K562 (cell line): Measurements from ENCODE around the gene SMG6. TPM values are rescaled to one million over a fixed set of nuclear protein-coding genes. Genes with fewer than 3 reads are reported as not detected.

Source experiments
- ATAC-seq: fragments of 200-7000 bp; cut with Tn5 transposase; 3 replicates; pipeline ENCODE4 v1.9.1; 2020; ENCODE audit warnings: moderate library complexity
- BruUV-seq: library from RNA; stranded (reverse); fragments of 400-500 nt; replicated peaks from 2 replicates; lab custom pipeline; 2021; lab: Mats Ljungman, UMichigan
- CTCF ChIA-PET: fragments of 300-600 bp; formaldehyde crosslinking; extraction: SDS; loops from one replicate; lab custom pipeline; 2021; ENCODE audit warnings: low intra/inter-chr PET ratio; lab: Yijun Ruan, JAX
- POLR2A ChIA-PET: fragments of 300-600, 350-650 bp; sonication (Branson Sonifier 250); formaldehyde crosslinking; extraction: SDS; loops from one replicate; lab custom pipeline; 2021; ENCODE audit warnings: antibody characterized with exemption, inconsistent platforms; lab: Yijun Ruan, JAX
- DNase-seq, 4 experiments: peaks; one replicate each; pipeline versions ENCODE4 v3.0.0 to v3.0.0-alpha.2; 2011 to 2018; ENCODE audit warnings: low spot score in 3 of 4, mixed read lengths in 3 of 4; ENCODE audit errors: extremely low read depth in 1 of 4
- FAIRE-seq: peaks from 2 replicates; lab custom pipeline; 2011; peaks lifted over from hg19 to GRCh38; lab: Jason Lieb, UNC
- H2AFZ ChIP-seq: 2 replicates; pipeline ENCODE4 v1.6.0; 2011; ENCODE audit warnings: low read depth, low read length, control low read depth, inconsistent platforms
- H3K27ac ChIP-seq: fragments of 200-600 bp; 3 replicates; pipeline ENCODE4 v1.8.0; 2011; ENCODE audit warnings: low read depth, mild to moderate bottlenecking, control low read depth, inconsistent platforms, low read length, moderate library complexity, mixed read lengths; ENCODE audit errors: extremely low read depth
- H3K27me3 ChIP-seq, 2 experiments: fragments of 300-600 bp in 1 of 2; 2 replicates in 1 of 2; 3 replicates in 1 of 2; pipeline versions ENCODE4 v1.6.0 to v1.8.0; 2011; ENCODE audit warnings: inconsistent platforms in 2 of 2, low read length in 2 of 2, mild to moderate bottlenecking in 1 of 2, mixed read lengths in 1 of 2, moderate library complexity in 1 of 2; ENCODE audit not compliant: control insufficient read depth in 2 of 2, insufficient read depth in 2 of 2
- H3K36me3 ChIP-seq: fragments of 300-600 bp; 3 replicates; pipeline ENCODE4 v1.8.0; 2011; ENCODE audit warnings: mild to moderate bottlenecking, low read length, inconsistent platforms; ENCODE audit not compliant: control insufficient read depth, insufficient read depth
- H3K4me1 ChIP-seq, 2 experiments: fragments of 200-600 bp in 1 of 2; replicated peaks in 1 of 2; 2 replicates in 1 of 2; 3 replicates in 1 of 2; pipeline versions ENCODE4 v1.5.1 to v1.8.0; 2011; ENCODE audit warnings: inconsistent platforms in 2 of 2, low read length in 2 of 2, mild to moderate bottlenecking in 1 of 2, mixed read lengths in 1 of 2, moderate library complexity in 1 of 2; ENCODE audit not compliant: control insufficient read depth in 2 of 2, insufficient read depth in 2 of 2
- H3K4me2 ChIP-seq: 2 replicates; pipeline ENCODE4 v1.6.1; 2011; ENCODE audit warnings: low read length, control low read depth, inconsistent platforms, mixed read lengths; ENCODE audit not compliant: insufficient read depth
- H3K4me3 ChIP-seq: fragments of 200-600 bp; sonication (generic), shearing (Covaris generic); 2 replicates; pipeline ENCODE4 v1.5.1; 2016; ENCODE audit warnings: control low read depth, inconsistent platforms
- H3K79me2 ChIP-seq: fragments of 200-600 bp; 3 replicates; pipeline ENCODE4 v1.8.0; 2011; ENCODE audit warnings: low read length, inconsistent platforms; ENCODE audit not compliant: control insufficient read depth, insufficient read depth
- H3K9ac ChIP-seq, 2 experiments: 2 replicates each; pipeline versions ENCODE4 v1.6.0 to v1.6.1; 2011; ENCODE audit warnings: low read depth in 2 of 2, low read length in 2 of 2, control low read depth in 1 of 2, inconsistent platforms in 1 of 2, mild to moderate bottlenecking in 1 of 2, mixed read lengths in 1 of 2; ENCODE audit not compliant: insufficient read depth in 1 of 2
- H3K9me1 ChIP-seq: one replicate; pipeline ENCODE4 v1.6.0; 2011; ENCODE audit warnings: inconsistent platforms, mild to moderate bottlenecking, low read length, moderate library complexity; ENCODE audit not compliant: control insufficient read depth, insufficient read depth
- H3K9me3 ChIP-seq: replicated peaks from 2 replicates; pipeline ENCODE4 v1.5.1; 2011; ENCODE audit warnings: low read depth, low read length, inconsistent platforms; ENCODE audit not compliant: control insufficient read depth, insufficient read depth
- H4K20me1 ChIP-seq: replicated peaks from 2 replicates; pipeline ENCODE4 v1.6.1; 2011; ENCODE audit warnings: low read length, inconsistent platforms, mixed read lengths; ENCODE audit not compliant: control insufficient read depth, insufficient read depth
- CBX5 ChIP-seq: IDR thresholded peaks from 2 replicates; pipeline ENCODE4 v1.6.1; 2014; ENCODE audit warnings: low read depth, borderline replicate concordance
- EP400 ChIP-seq: fragments of 450-650 bp; IDR thresholded peaks from 2 replicates; pipeline ENCODE4 v1.6.1; 2017; ENCODE audit warnings: antibody characterized with exemption, mild to moderate bottlenecking, moderate library complexity
- ERF ChIP-seq: fragments of 450-650 bp; formaldehyde crosslinking; IDR thresholded peaks from 2 replicates; pipeline ENCODE4 v1.4.0; 2020; ENCODE audit warnings: mild to moderate bottlenecking, mixed read lengths
- HMG20B ChIP-seq: fragments of 250-450 bp; sonication (Bioruptor Pico); IDR thresholded peaks from 2 replicates; pipeline ENCODE4 v1.5.0; 2021; ENCODE audit warnings: mild to moderate bottlenecking
- MECOM ChIP-seq: fragments of 250-450 bp; sonication (Bioruptor Pico); IDR thresholded peaks from 2 replicates; pipeline ENCODE4 v1.8.0; 2022; ENCODE audit warnings: inconsistent platforms
- PCBP2 ChIP-seq: fragments of 200-400 bp; formaldehyde crosslinking; IDR thresholded peaks from 2 replicates; pipeline ENCODE4 v1.6.1; 2018; ENCODE audit warnings: low read length, low read depth, mild to moderate bottlenecking, moderate library complexity; ENCODE audit not compliant: poor library complexity, severe bottlenecking
- U2AF2 ChIP-seq: fragments of 200-400 bp; formaldehyde crosslinking; optimal IDR thresholded peaks from 2 replicates; pipeline ENCODE3; 2017; ENCODE audit warnings: low read depth, mild to moderate bottlenecking, low read length
- ZC3H11A ChIP-seq: IDR thresholded peaks from 2 replicates; pipeline ENCODE4 v1.6.1; 2012; ENCODE audit warnings: low read depth, low read length, improper control_type of control experiment
- ZNF134 ChIP-seq: fragments of 250-450 bp; sonication (Bioruptor Pico); conservative IDR thresholded peaks from 2 replicates; pipeline ENCODE4 v1.4.0; 2020
- ZNF778 ChIP-seq: fragments of 450-650 bp; formaldehyde crosslinking; IDR thresholded peaks from 2 replicates; pipeline ENCODE4 v1.4.0; 2020; ENCODE audit warnings: mild to moderate bottlenecking, moderate library complexity
- WGBS: fragments of 100-300 bp; shearing (Covaris generic); methylation state at CpG from one replicate; pipeline ENCODE4 v1.1.6; 2016; ENCODE audit warnings: low coverage, mixed read lengths; ENCODE audit not compliant: insufficient coverage; ENCODE audit errors: missing lambda C conversion rate; 5-methylcytosine and 5-hydroxymethylcytosine counted together
- in situ Hi-C: fragments of 300-500 bp; cut with MboI; formaldehyde crosslinking; loops from 4 replicates; pipeline ENCODE4 v1.15.0; 2018; ENCODE audit warnings: inconsistent platforms, mixed read lengths
- intact Hi-C: fragments of 100-400 bp; cut with micrococcal nuclease; formaldehyde crosslinking; loops from 2 replicates; pipeline ENCODE4 v1.14.2; 2022
- polyA plus RNA-seq, 8 experiments: library from polyadenylated mRNA; depleted of rRNA in 4 of 8; stranded (reverse) in 5 of 8; unstranded in 3 of 8; fragments of >200 nt; fragmentation: Nextera tagmentation in 2 of 8; fragmentation: Illumina TruSeq in 1 of 8; extraction: Ambion mirVana in 2 of 8; extraction: Trizol in 1 of 8; gene quantifications; 2 replicates each; pipeline versions ENCODE4 v1.2.1 to v1.2.3, GENCODE V29; 2011 to 2014; ENCODE audit warnings: inconsistent platforms in 1 of 8, missing spikeins in 1 of 8
- total RNA-seq, 7 experiments: library from RNA; depleted of rRNA in 6 of 7; stranded (reverse); fragments of >200 nt in 6 of 7; fragmentation: Illumina TruSeq in 2 of 7; extraction: Trizol in 2 of 7; gene quantifications; 2 replicates each; pipeline versions ENCODE4 v1.2.1 to v1.2.3, GENCODE V29; 2011 to 2021; ENCODE audit warnings: low replicate concordance in 1 of 7
- TF ChIP-seq, protein P1 (sequence below): fragments of 450-650 bp; formaldehyde crosslinking; IDR thresholded peaks from 2 replicates; pipeline ENCODE4 v1.4.0; 2020; ENCODE audit warnings: mild to moderate bottlenecking, mixed read lengths
- TF ChIP-seq, protein P2 (sequence below), 2 experiments: fragments of 450-650 bp in 1 of 2; sonication (generic) in 1 of 2; formaldehyde crosslinking in 1 of 2; IDR thresholded peaks in 1 of 2; conservative IDR thresholded peaks in 1 of 2; 2 replicates each; pipeline versions ENCODE4 v1.6.1 to v1.8.1; 2016 to 2023; ENCODE audit warnings: mild to moderate bottlenecking in 2 of 2, moderate library complexity in 2 of 2, inconsistent platforms in 1 of 2, missing genetic modification reagents in 1 of 2
- TF ChIP-seq, protein P3 (sequence below): fragments of 450-650 bp; IDR thresholded peaks from 2 replicates; pipeline ENCODE4 v1.6.1; 2017; ENCODE audit warnings: antibody characterized with exemption, mild to moderate bottlenecking
- TF ChIP-seq, protein P4 (sequence below): sonication (generic); formaldehyde crosslinking; IDR thresholded peaks from 2 replicates; pipeline ENCODE4 v1.8.1; 2023; ENCODE audit warnings: mild to moderate bottlenecking, missing genetic modification reagents

SMG6 gene
- total and polyA plus RNA-seq, 9 of the 15 experiments (the other 6 are each of a cell fraction or from before 2014, with no cell fraction given) = 0.44 to 13.9 (median 6.0) TPM

DNA sequence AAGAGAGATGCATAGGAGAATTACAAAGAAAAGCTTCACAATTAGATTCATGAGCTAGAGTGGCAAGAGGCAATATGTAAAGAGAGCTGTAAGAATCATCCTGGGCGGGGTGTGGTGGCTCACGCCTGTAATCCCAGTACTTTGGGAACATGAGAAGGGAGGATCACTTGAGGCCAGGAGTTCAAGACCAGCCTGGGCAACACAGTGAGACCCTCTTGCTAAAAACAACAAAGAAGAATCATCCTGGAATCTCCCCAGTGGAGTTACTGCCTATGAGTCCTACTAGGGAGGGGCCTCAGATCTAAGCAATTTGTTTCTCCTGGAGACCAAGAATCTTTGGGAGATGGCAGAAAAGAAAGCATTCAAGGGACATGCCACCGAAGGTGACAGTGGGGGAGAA is 129.6 kb downstream of the SMG6 start:
- WGBS = 100% methylated on average over 2 of the region's 3 CpGs
- H3K9me1 ChIP-seq = no peaks in the 10 kb centered on the region
- no peak overlapping the region for H3K4me3 ChIP-seq
- ATAC-seq (no peak), FAIRE-seq (no peak), DNase-seq (no peak)
- H3K9me3 ChIP-seq = no peaks in the 10 kb centered on the region
- H3K79me2 ChIP-seq = no peaks in the 10 kb centered on the region
- H3K4me2 ChIP-seq = no peak overlapping the region
- ChIA-PET CTCF (no interaction called here), POLR2A (interaction anchor here (0.6 kb wide), 1 partner anchor 29 kb away, joined by 3 read pairs; no protein-coding TSS in a partner anchor)
- BruUV-seq = no TSS peak
- H3K27me3 ChIP-seq = no peaks in the 10 kb centered on the region
- H3K27ac ChIP-seq = no peak overlapping the region
- no peaks in the 10 kb centered on the region for H4K20me1 ChIP-seq
- in situ Hi-C loops (no loop called here), intact Hi-C loops (loop anchor here (10.0 kb wide), 1 partner anchor 119 kb away; the partner anchor contains the start of gene HIC1)
- H3K4me1 ChIP-seq = peaks cover 0 to 5% of the 10 kb centered on the region in 2 experiments; a peak in 1 of 5 replicates
- H3K9ac ChIP-seq = no peak overlapping the region
- H3K36me3 ChIP-seq = peaks cover 11% of the 10 kb centered on the region; the same call in 2 of the 3 replicates
- no peak overlapping the region for H2AFZ ChIP-seq
- TF ChIP-seq ZNF778 (CRISPR knock-in tag) = no peak
- TF ChIP-seq, protein P1, sequence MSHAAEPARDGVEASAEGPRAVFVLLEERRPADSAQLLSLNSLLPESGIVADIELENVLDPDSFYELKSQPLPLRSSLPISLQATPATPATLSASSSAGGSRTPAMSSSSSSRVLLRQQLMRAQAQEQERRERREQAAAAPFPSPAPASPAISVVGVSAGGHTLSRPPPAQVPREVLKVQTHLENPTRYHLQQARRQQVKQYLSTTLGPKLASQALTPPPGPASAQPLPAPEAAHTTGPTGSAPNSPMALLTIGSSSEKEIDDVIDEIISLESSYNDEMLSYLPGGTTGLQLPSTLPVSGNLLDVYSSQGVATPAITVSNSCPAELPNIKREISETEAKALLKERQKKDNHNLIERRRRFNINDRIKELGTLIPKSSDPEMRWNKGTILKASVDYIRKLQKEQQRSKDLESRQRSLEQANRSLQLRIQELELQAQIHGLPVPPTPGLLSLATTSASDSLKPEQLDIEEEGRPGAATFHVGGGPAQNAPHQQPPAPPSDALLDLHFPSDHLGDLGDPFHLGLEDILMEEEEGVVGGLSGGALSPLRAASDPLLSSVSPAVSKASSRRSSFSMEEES (CRISPR knock-in tag) = no peak
- no peak for TF ChIP-seq ZC3H11A
- no peak for TF ChIP-seq U2AF2
- no peak for TF ChIP-seq PCBP2
- TF ChIP-seq ZNF134 (CRISPR knock-in tag) = no peak
- TF ChIP-seq, protein P2, sequence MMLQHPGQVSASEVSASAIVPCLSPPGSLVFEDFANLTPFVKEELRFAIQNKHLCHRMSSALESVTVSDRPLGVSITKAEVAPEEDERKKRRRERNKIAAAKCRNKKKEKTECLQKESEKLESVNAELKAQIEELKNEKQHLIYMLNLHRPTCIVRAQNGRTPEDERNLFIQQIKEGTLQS (IDR thresholded peaks at IDR 0.05) = no peak
- TF ChIP-seq, protein P2 (CRISPR knock-in tag; conservative IDR thresholded peaks at IDR 0.05) = no peak
- no peak for TF ChIP-seq HMG20B (CRISPR knock-in tag)
- TF ChIP-seq CBX5 = no peak
- TF ChIP-seq, protein P3, sequence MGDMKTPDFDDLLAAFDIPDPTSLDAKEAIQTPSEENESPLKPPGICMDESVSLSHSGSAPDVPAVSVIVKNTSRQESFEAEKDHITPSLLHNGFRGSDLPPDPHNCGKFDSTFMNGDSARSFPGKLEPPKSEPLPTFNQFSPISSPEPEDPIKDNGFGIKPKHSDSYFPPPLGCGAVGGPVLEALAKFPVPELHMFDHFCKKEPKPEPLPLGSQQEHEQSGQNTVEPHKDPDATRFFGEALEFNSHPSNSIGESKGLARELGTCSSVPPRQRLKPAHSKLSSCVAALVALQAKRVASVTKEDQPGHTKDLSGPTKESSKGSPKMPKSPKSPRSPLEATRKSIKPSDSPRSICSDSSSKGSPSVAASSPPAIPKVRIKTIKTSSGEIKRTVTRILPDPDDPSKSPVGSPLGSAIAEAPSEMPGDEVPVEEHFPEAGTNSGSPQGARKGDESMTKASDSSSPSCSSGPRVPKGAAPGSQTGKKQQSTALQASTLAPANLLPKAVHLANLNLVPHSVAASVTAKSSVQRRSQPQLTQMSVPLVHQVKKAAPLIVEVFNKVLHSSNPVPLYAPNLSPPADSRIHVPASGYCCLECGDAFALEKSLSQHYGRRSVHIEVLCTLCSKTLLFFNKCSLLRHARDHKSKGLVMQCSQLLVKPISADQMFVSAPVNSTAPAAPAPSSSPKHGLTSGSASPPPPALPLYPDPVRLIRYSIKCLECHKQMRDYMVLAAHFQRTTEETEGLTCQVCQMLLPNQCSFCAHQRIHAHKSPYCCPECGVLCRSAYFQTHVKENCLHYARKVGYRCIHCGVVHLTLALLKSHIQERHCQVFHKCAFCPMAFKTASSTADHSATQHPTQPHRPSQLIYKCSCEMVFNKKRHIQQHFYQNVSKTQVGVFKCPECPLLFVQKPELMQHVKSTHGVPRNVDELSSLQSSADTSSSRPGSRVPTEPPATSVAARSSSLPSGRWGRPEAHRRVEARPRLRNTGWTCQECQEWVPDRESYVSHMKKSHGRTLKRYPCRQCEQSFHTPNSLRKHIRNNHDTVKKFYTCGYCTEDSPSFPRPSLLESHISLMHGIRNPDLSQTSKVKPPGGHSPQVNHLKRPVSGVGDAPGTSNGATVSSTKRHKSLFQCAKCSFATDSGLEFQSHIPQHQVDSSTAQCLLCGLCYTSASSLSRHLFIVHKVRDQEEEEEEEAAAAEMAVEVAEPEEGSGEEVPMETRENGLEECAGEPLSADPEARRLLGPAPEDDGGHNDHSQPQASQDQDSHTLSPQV = no peak
- no peak for TF ChIP-seq MECOM (CRISPR knock-in tag)
- TF ChIP-seq, protein P4, sequence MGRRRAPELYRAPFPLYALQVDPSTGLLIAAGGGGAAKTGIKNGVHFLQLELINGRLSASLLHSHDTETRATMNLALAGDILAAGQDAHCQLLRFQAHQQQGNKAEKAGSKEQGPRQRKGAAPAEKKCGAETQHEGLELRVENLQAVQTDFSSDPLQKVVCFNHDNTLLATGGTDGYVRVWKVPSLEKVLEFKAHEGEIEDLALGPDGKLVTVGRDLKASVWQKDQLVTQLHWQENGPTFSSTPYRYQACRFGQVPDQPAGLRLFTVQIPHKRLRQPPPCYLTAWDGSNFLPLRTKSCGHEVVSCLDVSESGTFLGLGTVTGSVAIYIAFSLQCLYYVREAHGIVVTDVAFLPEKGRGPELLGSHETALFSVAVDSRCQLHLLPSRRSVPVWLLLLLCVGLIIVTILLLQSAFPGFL (CRISPR knock-in tag) = no peak
- TF ChIP-seq ERF (CRISPR knock-in tag) = no peak
- TF ChIP-seq EP400 = no peak
